Testis (tissue), 2 donors: Measurements from ENCODE around the gene FBXO21.

Source experiments
- CTCF ChIP-seq, 3 experiments: fragments of 450-650 bp in 2 of 3; fragments of 200-600 bp in 1 of 3; sonication (generic) in 1 of 3; IDR thresholded peaks; one replicate each; pipeline ENCODE4 v1.5.1; 2016 to 2019; ENCODE audit warnings: antibody characterized with exemption in 3 of 3, mild to moderate bottlenecking in 2 of 3, moderate library complexity in 1 of 3
- POLR2A ChIP-seq: fragments of 450-650 bp; IDR thresholded peaks from one replicate; pipeline ENCODE4 v1.6.1; 2017; ENCODE audit warnings: antibody characterized with exemption, mild to moderate bottlenecking, moderate library complexity

GRCh38 chr12:117144599-117144998 lies 45.7 kb downstream of the FBXO21 start:
- TF ChIP-seq CTCF (IDR thresholded peaks at IDR 0.05) (no peak), POLR2A (no peak)
